Measurements from ENCODE around the gene CFAP97D2.
"Not testable (repeated sequence)": the region's sequence is repeated elsewhere in the genome, so short reads cannot be mapped to it uniquely, and the experiment has no call there.

The CFAP97D2 gene

GRCh38 chr13:114234645-114235421 is 55.8 kb downstream of the CFAP97D2 start, which contains the start of gene CDC16:
Gene CDC16 (plus strand): TSS chr13:114234897. CDS start chr13:114235085, 188 bp downstream.
- DNase-seq (ENCODE audit: low read depth in 2 of 2): peak; percentile 80

- DNase-seq (ENCODE audit: low read depth in 2 of 2): no peak
These were observed 56.6 kb downstream of the CFAP97D2 start for GRCh38 chr13:114235697-114236096.

- DNase-seq (ENCODE audit: low read depth in 2 of 2): no peak
These were observed 57.2 kb downstream of the CFAP97D2 start for GRCh38 chr13:114236227-114236626.

GRCh38 chr13:114237415-114238112 is 58.5 kb downstream of the CFAP97D2 start:
- no peak for DNase-seq (ENCODE audit: low read depth in 2 of 2)

- no peak for DNase-seq (ENCODE audit: low read depth in 2 of 2)
These were observed 62.9 kb downstream of the CFAP97D2 start for GRCh38 chr13:114241918-114242317.

- DNase-seq (ENCODE audit: low read depth in 2 of 2): no peak
These were observed 64.9 kb downstream of the CFAP97D2 start for GRCh38 chr13:114243971-114244370.

GRCh38 chr13:114244637-114245036 is 65.6 kb downstream of the CFAP97D2 start:
- DNase-seq (ENCODE audit: low read depth in 2 of 2): no peak

GRCh38 chr13:114248011-114248410 is 69.0 kb downstream of the CFAP97D2 start:
- DNase-seq (ENCODE audit: low read depth in 2 of 2): peak; percentile 44 to 49

GRCh38 chr13:114249077-114249476 is 70.0 kb downstream of the CFAP97D2 start:
- no peak for DNase-seq (ENCODE audit: low read depth in 2 of 2)

- DNase-seq (ENCODE audit: low read depth in 2 of 2): not testable (repeated sequence)
These were observed 72.8 kb downstream of the CFAP97D2 start for GRCh38 chr13:114251639-114252440.

GRCh38 chr13:114256547-114256946 is 77.5 kb downstream of the CFAP97D2 start:
- no peak for DNase-seq (ENCODE audit: low read depth in 2 of 2)

- DNase-seq (ENCODE audit: low read depth in 2 of 2): no peak
These were observed 78.0 kb downstream of the CFAP97D2 start for GRCh38 chr13:114257014-114257413.

- no peak for DNase-seq (ENCODE audit: low read depth in 2 of 2)
These were observed 79.5 kb downstream of the CFAP97D2 start for GRCh38 chr13:114258589-114258988.

GRCh38 chr13:114259374-114259773 is 80.3 kb downstream of the CFAP97D2 start:
- no peak for DNase-seq (ENCODE audit: low read depth in 2 of 2)

- no peak for DNase-seq (ENCODE audit: low read depth in 2 of 2)
These were observed 80.9 kb downstream of the CFAP97D2 start for GRCh38 chr13:114259974-114260373.

GRCh38 chr13:114260814-114261213 is 81.8 kb downstream of the CFAP97D2 start:
- no peak for DNase-seq (ENCODE audit: low read depth in 2 of 2)

- no peak for DNase-seq (ENCODE audit: low read depth in 2 of 2)
These were observed 82.4 kb downstream of the CFAP97D2 start for GRCh38 chr13:114261328-114261965.

GRCh38 chr13:114263578-114263977 is 84.5 kb downstream of the CFAP97D2 start:
- DNase-seq (ENCODE audit: low read depth in 2 of 2): no peak

- not testable (repeated sequence) for DNase-seq (ENCODE audit: low read depth in 2 of 2)
These were observed 85.3 kb downstream of the CFAP97D2 start for GRCh38 chr13:114264313-114264712.

- DNase-seq (ENCODE audit: low read depth in 2 of 2): peak; percentile 62 to 67
These were observed 86.0 kb downstream of the CFAP97D2 start for GRCh38 chr13:114264886-114265611.

- no peak for DNase-seq (ENCODE audit: low read depth in 2 of 2)
These were observed 87.2 kb downstream of the CFAP97D2 start for GRCh38 chr13:114266241-114266640.
